Daoy (cell line): ENCODE results near the gene NANOGP8. TPM values are rescaled to one million over a fixed set of nuclear protein-coding genes. Genes with fewer than 3 reads are reported as not detected.
A peak's percentile ranks its signal among the peaks of the same experiment; 100 is the strongest.
"Not testable (repeated sequence)": the region's sequence is repeated elsewhere in the genome, so short reads cannot be mapped to it uniquely, and the experiment has no call there.

Source experiments
- DNase-seq: peaks from one replicate; pipeline ENCODE4 v3.0.0-alpha.2; 2015; ENCODE audit warnings: low read depth
- total RNA-seq: library from RNA; depleted of rRNA; stranded (reverse); fragments of >200 nt; shearing (Covaris generic); gene quantifications from 2 replicates; pipeline ENCODE4 v1.2.3, GENCODE V29; 2014

NANOGP8 gene
- total RNA-seq, 1 experiment from 2014 or later: not detected

DNA sequence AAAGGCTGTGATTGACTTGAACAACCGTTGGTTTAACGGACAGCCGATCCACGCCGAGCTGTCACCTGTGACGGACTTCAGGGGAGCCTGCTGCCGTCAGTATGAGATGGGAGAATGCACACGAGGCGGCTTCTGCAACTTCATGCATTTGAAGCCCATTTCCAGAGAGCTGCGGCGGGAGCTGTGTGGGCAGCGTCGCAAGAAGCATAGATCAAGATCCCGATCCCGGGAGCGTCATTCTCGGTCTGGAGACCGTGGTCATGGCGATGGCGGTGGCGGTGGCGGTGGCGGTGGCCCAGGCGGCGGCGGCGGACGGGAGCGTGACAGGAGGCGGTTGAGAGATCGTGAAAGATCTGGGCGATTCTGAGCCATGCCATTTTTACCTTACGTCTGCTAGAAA is 7.8 kb upstream of the NANOGP8 start:
- no peak for DNase-seq

DNA sequence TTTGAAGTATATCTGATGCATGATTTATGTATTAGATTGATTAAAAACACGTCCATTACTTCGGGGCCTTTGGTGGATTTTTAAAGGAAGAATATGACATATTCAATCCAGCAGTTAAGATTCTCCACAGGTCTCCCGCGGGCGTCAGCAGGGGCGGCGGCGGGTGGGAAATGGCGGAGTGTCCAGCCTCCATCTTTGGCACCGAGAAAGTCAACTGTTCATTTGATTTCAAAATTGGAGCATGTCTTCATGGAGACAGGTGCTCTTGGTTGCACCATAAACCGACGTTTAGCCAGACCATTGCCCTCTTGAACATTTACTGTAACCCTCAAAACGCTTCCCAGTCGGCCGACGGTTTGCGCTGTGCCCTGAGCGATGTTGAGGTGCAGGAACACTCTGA is 7.2 kb upstream of the NANOGP8 start:
- no peak for DNase-seq

DNA sequence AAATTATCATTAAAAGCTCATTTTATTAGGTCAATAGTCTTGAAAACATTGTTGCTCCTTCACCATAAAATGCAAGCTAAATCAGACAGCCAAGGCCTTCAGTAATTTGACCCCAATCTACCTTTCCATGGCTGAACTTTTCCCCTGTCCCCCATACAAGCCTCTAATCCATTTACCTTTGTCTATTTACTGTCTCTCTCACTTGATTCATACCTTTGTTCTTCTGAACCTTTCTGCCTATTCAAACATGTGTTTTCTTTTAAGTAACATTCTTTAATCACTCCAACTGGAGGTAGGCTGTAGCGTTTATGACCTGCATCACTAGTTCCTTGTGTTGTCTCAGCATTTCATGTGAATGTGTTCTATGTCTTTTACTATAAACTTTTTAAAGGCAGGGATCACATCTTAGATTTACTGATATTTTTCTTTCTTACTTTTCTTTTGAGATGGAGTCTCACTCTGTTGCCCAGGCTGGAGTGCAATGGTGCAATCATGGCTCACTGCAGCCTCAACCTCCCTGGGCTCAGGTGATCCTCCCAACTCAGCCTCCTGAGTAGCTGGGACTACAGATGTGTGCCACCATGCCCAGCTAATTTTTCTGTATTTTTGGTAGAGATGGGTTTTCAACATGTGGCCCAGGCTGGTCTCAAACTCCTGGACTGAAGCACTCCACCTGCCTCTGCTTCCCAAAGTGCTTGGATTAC is 5.2 kb upstream of the NANOGP8 start:
- no peak for DNase-seq

DNA sequence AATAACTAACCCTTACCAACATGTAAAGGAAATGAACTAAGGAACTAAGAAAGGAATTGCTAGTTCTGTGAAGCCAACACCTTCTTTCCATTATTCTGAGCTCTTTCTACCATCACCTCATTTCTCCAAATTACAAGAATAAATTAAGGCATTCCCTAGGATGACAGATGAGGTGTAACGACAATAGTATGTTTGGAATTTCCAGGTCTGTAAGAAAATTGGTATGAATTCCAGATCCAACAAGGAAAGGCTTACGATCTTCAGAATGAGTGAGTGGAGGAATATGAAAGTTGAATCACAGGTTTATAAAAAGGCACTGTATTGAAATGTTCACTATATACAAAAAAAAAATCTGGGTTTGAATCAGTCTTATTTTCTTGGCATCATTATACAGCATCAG is 4.5 kb upstream of the NANOGP8 start:
- DNase-seq: no peak

DNA sequence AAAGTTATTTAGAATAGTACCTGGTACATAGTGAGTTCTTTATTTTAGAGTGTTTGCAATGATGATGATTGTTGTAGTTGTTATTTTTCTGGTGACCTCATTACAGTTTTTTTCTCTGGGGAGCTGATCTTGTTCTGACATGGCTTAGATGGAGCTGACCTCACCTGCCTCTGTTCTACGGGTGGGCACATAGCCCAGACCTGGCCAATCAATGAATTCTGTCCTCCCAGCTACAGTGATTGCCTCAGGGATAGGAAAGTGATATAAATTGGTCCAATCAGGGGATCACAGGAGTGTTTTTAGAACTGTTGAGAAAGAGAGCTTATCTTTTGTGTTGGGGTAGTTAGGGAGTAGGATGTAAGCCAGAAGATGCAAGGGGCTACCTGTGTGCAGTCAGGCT is 3.2 kb upstream of the NANOGP8 start:
- no peak for DNase-seq

DNA sequence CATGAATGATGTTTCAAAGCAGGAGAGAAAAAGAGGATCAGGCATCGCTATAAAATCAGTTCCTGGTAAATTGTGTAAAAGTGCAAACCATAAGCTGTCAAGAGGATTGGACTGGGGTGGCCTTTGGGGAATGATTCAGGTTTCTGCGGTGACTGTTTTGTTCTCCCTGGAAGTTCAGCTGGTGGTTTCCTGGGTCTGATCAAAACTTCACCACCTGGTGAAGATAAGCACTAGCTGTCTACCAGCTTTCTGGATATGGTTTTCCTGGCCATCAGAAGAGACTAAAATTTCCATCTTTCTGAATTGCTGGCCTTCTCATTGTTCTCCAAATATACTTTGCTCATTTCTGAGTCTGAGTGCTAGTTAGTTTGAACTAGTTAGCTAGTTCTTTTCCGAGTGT is 2.7 kb upstream of the NANOGP8 start:
- no peak for DNase-seq

DNA sequence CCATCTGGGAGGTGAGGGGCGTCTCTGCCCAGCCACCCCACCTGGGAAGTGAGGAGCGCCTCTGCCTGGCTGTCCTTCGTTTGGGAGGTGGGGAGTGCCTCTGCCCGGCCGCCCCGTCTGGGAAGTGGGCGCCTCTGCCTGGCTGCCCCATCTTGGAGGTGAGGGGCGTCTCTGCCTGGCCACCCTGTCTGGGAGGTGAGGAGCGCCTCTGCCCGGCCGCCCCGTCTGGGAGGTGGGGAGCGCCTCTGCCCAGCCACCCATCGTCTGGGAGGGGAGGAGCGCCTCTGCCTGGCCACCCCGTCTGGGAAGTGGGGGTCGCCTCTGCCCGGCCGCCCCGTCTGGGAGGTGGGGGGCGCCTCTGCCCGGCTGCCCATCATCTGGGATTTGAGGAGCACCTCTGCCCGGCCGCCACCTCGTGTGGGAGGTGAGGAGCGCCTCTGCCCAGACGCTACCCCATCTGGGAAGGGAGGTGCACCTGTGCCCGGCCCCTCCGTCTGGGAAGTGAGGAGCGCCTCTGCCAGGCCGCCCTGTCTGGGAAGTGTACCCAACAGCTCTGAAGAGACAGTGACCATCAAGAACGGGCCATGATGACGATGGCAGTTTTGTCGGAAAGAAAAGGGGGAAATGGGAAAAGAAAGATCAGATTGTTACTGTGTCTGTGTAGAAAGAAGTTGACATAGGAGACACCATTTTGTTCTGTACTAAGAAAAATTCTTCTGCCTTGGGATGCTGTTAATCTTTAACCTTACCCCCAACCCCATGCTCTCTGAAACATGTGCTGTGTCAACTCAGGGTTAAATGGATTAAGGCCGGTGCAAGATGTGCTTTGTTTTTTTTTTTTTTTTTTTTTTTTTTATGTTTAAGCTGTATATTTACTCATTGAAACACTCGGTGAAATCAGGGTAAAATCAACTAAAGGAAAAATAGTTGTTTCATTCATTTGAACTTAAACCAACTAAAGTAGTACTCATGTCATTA is 2.4 kb downstream of the NANOGP8 start:
- not testable (repeated sequence) for DNase-seq

DNA sequence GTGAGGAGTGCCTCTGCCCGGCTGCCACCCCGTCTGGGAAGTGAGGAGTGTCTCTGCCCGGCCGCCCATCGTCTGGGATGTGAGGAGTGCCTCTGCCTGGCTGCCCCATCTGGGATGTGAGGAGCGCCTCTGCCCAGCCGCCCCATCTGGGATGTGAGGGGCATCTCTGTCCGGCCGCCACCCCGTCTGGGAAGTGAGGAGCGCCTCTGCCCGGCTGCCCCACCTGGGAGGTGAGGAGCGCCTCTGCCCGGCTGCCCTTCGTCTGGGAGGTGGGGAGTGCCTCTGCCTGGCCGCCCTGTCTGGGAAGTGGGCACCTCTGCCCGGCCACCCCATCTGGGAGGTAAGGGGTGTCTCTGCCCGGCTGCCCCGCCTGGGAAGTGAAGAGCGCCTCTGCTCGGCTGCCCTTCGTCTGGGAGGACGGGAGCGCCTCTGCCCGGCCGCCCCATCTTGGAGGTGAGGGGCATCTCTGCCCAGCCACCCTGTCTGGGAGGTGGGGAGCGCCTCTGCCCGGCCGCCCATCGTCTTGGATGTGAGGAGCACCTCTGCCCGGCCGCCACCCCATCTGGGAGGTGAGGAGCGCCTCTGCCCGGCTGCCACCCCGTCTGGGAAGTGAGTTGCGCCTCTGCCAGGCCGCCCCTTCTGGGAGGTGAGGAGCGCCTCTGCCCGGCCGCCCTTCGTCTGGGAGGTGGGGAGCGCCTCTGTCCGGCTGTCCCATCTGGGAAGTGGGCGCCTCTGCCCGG is 3.3 kb downstream of the NANOGP8 start:
- not testable (repeated sequence) for DNase-seq

DNA sequence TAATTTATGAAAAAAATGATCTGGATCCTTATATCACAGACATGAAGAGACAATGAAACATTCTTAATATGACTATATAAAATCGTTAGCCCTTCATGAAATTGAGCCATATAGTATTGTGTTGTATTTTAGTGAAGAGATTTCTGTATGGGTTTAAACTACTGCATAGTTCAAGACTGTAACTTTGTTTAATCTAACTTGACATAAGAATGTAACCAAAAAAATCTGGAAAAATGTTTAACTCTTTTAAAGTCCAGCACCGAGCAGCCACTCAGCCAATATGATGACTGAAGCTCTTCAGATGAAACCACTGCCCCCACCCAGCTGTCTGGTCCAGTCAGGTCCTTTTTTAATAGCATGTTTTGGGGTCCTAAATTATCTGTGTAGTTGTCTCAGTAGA is 4.9 kb downstream of the NANOGP8 start:
- no peak for DNase-seq

DNA sequence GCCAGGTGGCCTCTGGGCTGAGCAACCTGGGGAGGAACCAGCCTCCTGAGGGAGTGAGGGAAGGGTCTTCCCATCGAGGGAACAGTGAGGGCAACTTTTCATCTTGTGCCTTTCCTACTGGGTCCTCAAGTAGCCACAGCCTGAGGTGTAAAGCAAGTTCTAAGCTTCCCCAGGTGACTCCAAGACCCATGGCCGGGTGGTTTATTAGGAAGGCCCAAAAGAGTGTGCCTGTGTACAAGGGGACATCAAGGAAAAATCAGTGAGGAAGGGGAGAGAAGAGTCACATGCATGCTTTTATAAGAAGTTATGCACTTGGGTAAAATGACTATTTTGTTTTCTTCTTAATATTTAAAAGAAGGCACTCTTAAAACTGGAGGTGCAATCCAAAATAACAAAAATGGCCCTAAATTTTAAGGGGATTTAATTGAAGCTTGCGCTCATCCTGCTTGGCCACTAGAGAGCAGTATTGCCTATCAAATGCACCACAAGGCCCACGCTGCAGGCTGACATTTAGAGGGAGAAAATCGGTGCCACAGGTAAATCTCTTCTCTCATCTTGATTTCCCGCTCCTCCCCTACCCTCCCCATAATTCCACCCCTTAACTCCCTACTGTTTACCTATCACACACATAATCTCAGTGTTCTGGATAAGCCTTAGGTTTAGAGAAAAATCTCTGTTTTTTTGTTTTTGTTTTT is 6.7 kb downstream of the NANOGP8 start:
- peak; percentile 54 for DNase-seq

DNA sequence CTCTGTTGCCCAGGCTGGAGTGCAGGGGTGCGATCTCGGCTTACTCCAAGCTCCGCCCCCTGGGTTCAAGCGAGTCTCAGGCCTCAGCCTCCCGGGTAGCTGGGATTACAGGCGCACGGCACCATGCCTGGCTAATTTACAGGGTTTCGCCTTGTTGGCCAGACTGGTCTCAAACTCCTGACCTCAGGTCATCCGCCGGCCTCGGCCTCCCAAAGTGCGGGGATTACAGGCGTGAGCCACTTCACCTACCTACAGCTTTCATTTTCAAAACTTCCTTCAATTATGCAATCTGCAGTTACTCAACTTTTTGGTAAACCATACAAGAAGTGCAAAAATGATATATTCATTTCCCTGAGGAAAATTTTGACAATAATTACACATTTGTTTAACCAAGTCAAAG is 14.0 kb downstream of the NANOGP8 start:
- no peak for DNase-seq

DNA sequence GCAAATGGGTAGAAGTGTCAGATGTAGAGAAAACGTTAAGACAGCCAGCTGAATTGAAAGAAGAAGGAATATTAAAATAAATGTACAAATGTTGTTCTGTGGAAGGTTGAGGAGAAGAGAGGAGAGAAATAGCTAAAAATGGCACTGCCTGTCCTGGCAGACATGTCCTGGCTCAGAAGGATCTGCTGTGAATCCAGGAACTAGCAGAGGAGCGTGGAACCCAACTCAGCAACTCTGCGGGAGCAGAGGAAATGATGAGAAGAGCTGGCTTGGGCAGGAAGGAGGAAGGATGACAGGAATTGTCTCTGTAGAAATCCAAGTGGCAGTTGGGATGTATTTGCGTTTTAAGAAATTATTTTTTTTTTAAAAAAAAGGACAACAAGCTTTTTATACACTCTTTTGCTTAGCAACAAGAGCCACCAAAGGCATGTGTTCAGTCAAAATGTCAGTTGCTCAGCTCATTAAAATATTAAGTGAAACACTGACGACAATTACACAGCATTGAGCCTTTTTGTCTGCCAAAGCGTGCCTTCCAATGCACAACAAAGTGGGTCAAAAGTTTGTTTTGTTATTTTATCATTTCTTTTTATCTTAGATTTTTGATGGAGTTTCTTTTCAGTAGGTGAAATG is 16.1 kb downstream of the NANOGP8 start:
- peak; percentile 5 for DNase-seq

DNA sequence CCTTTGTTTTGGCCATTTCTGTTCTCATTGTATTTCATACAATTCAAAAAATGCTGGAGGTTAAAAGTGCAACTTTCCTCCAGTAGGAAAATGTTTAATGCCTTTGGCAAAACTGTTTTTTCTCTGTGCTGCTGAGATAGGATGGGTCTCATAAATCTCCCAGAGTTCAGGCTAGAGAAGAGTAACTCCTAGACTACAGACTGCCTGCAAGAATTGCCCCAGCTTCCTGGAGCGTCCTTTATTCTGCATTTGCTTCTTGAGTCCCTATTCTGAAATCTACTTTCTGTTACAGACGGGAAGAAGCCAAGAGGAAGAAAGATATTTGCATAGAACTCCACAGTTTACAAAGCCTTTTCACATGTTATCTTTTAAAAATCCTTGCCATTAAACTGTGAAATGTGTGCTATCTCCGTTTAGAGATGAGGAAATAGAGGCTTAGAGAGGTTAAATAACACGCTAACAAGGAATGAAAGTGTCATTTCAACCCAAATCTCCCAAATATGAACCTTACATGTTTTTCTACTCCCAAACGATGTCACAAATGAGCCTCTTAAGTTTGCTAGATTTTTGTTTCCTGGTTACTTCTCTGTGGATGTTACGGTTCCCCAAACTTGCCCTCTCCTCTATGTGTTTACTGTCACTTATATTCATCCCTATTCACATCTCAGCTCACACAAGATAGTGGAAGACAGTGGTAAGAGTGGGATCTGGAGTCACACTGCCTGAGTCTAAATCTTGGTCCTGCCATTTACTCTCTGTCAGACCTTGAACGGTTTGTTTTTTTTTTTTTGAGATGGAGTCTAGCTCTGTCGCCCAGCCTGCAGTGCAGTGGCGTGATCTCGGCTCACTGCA is 17.4 kb downstream of the NANOGP8 start:
- DNase-seq: no peak

DNA sequence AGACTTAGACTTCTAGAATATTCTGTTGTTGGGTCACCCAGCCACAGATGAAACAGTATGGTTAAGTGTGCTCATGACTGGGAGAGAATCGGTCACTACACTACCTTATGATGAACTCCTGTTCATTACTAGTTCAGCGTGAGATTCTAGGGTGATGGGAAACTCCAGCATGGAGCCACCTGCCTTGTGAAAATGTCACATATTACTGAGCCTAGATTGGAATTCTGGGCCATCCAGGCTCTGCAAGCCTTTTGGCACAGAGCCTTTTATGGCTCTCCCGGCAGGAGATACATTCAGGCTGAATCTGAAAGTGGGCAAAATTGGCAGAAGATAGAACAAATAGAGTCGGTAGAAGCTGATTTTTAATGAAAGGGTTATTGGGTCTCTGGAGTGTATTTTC is 19.0 kb downstream of the NANOGP8 start:
- no peak for DNase-seq

DNA sequence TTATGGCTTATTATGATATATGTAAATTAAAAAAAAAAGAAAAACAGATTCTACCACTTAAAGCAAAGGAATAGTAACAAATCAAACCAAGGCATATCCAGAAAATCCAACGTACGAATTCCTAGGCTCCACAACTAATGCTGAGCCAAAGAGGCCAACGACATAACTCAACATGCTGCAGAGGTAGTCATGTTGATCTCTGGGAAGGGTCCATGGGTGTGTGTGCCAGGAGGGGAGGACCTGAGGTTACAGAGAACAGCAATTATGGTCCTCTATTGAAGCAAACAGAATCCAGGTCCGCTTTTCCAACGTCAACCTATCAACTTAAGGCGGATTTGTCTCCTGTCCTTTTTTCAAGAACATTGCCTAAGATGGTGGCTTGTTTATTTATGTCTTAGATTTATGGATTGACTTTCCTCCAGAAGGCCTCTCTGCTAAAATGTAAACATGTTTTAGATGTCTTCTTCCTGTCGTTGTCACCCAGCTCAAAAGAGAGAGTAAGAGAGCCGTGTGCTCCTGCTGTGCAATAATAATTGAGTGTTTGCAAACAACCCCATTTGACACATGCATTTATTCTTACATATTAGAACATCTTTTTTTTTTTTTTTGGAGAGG is 20.4 kb downstream of the NANOGP8 start:
- no peak for DNase-seq

DNA sequence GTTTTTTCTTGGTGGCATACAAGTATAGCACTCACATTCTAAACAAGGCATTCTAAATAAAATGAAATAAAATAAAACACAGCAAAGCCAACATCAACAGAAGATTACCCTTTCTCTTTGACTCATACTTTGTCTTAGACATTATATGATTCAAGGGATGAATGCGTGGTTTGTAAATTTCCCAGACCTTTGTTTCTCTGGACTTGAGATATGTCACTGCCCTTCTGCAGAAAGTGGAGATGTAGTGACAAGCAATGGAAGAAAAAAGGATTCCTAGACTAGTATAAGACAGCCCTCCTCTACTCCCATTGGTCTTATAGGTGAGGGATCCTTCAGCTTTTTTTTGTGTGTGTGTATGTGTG is 22.4 kb downstream of the NANOGP8 start:
- no peak for DNase-seq

DNA sequence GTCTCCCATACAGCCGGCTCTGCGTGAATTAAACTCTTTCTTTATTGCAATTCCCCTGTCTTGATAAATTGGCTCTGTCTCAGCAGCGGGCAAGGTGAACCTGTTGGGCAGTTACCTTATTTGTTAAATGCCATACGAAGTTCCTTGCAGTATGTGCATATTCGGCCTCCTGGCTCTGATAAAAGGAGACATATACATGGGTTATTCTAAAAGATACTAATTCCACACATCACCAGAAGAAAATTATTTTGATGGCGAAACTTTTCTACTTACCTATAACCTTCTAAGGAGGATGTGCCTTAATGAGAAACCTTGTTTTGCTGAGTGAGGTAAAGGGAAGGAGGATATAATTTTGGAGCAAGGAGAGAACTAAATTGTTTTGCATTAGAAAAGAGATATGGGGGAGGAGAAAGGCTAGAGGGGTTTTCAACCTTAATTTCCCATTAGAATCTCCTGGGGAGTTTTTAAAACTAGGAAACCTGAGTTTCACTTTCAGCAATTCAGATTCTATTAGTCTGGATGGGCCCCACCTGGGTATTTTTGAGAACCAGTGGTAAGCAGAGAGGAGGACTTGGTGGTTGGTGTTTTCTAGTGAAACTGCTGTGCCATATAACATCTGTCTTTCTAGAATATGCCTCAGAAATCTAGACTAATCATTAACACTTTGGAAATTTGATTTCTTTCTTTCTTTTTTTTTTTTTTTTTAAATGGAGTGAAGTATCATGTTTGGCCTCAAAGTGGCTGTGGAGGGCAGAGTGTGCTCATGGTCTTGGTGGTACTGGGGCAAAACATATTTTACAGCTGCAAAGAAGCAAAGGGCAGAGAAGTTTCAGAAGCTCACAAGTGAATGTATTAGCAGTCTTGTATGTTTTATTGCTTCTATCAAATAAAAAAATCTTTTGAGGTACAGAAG is 23.0 kb downstream of the NANOGP8 start:
- DNase-seq: no peak

DNA sequence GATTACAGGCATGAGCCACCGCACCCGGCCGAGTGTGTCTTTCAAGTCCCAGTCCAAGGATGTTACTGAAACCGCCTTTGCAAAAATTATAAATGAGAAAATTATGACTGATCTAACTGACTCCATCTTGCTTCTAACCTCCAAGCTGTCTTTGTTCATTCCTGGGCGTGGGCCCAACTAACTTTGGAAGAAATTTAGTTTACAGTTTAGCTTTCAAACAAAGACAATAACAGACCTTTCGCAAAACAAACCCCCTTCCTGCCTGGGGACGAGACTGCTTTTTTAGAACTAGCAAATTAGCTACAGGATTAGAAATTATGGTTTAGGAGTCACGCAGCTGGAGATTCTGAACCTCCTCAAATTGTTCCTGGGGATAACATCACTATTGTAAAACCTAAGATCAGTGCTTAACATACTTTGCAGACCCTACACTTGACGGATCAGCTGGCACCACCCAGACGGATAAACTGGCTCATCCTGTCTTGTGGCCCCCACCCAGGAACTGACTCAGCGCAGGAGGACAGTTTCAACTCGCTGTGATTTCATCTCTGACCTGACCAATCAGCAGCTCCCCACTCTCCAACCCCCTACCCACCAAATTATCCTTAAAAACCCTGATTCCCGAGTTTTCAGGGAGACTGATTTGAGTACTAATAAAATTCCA is 23.8 kb downstream of the NANOGP8 start:
- DNase-seq: peak; percentile 15
